GM18951 (cell line): ENCODE results near the gene ZWILCH.

Experiments
- POLR2A ChIP-seq: IDR thresholded peaks from 4 replicates; pipeline ENCODE4 v1.6.1; 2011; ENCODE audit warnings: mild to moderate bottlenecking; ENCODE audit not compliant: insufficient read length, insufficient read depth; ENCODE audit errors: extremely low read depth
- in situ Hi-C: fragments of 300-500 bp; cut with MboI; formaldehyde crosslinking; loops from one replicate; pipeline ENCODE4 v1.12.0; 2022; ENCODE audit warnings: low sequenced_read_pairs, mixed read lengths, inconsistent platforms; ENCODE audit not compliant: unreplicated experiment

ZWILCH gene

GRCh38 chr15:66477011-66477410 lies 28.1 kb upstream of the ZWILCH start:
- no peak for TF ChIP-seq POLR2A
- in situ Hi-C loops: no loop called here

- no peak for TF ChIP-seq POLR2A
- in situ Hi-C loops: no loop called here
Measured at GRCh38 chr15:66480267-66480666, 24.9 kb upstream of the ZWILCH start.

- in situ Hi-C loops: no loop called here
- TF ChIP-seq POLR2A: no peak
Measured at GRCh38 chr15:66481107-66481856, 23.8 kb upstream of the ZWILCH start.

GRCh38 chr15:66482539-66482938 lies 22.6 kb upstream of the ZWILCH start:
- in situ Hi-C loops: no loop called here
- no peak for TF ChIP-seq POLR2A

- in situ Hi-C loops: no loop called here
- TF ChIP-seq POLR2A: no peak
Measured at GRCh38 chr15:66483131-66483566, 22.0 kb upstream of the ZWILCH start.

DNA sequence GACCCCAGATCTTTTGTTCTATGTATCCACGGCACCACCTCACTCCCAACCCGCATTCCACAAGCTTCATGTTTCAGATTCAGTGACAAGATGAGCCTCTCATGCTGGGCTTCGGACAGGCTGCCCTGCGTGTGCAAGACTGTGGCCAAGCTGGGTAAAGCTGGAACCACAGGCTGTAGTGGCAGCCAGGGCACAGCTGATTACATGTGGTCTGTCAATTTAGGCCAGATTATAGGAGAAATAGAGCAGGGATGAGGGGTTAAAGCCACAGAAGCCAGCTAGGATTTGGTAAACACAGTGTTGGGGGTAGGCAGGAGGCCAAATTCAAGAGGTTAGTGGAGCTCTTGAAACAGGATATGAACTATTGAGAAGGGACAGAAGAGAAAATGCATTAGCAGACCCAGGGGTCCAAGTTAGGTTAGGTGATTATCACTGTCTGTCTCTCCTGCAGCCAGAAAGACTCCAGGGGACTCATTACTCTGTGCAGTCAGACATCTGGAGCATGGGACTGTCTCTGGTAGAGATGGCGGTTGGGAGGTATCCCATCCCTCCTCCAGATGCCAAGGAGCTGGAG lies 20.5 kb upstream of the ZWILCH start:
- in situ Hi-C loops: no loop called here
- no peak for TF ChIP-seq POLR2A

- in situ Hi-C loops: no loop called here
- TF ChIP-seq POLR2A: no peak
Measured at GRCh38 chr15:66486887-66487286, 18.2 kb upstream of the ZWILCH start.

DNA sequence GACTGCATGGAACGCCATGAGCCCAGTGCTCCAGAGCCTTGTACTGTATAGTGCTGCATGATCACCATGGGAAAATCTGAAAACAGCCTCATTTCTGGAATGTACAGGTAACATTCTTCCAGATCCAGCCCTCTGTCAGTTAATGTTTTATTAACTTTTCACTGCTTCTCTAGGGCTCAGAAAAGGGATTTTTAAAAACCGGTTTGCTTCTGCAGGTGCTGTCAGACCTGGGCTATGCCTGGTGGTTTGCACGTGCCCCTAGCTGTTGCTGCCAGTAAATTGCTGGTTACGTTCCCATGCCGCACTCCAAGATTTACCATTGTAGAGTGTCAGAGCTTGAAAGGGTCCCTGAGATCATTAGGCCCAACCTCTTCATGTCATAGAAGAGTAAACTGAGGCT lies 16.6 kb upstream of the ZWILCH start:
- in situ Hi-C loops: no loop called here

GRCh38 chr15:66489179-66489791 lies 15.8 kb upstream of the ZWILCH start:
- TF ChIP-seq POLR2A: no peak
- in situ Hi-C loops: no loop called here

More for the DNA sequence above, 16.6 kb upstream of the ZWILCH start:
- TF ChIP-seq POLR2A: no peak

GRCh38 chr15:66491846-66492245 lies 13.3 kb upstream of the ZWILCH start:
- in situ Hi-C loops: no loop called here
- TF ChIP-seq POLR2A: no peak

DNA sequence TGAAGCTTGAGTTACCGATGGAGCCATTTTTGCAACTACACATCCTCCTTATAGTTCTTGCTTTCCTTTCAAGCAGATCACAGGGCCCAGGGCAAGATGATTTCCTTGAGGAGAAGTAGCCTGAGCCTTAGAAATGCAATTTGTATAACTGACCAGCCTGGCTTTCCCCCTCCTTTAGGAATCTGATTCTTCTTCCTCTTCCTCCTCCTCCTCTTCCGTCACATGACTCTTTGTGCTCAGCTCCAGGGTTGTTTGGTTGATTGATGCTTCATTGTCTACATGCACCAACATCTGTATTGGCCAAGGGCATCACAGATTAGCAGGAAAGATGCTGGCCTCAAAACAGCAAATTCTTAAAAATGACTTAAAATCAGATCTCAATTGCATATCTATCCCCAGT lies 10.9 kb upstream of the ZWILCH start:
- no peak for TF ChIP-seq POLR2A
- in situ Hi-C loops: no loop called here

DNA sequence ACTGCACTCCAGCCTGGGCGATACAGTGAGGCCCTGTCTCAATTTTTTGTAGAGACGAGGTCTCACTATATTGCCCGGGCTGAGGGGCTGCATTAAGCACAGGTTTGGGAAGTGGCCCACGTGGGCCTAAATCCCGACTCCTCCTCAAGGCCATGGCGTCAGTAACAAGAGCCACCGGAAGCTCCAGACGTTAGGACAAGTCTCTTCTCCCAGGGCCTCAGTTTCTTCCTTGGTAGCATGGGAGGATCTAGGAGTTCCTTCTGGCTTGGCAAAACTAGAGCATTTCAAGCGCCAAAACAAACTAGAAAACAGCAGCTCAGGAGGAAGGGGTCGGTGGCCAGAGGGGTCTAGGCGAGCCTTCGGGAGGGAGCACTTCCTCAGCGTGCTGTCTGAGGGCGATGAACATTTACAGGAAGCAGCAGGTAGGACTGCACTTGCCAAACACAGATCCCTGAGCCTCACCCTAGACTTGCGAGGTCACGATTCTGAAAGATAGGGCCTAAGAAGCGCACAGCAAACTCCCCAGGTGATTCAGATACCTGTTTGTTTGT lies 8.1 kb upstream of the ZWILCH start:
- in situ Hi-C loops: no loop called here

More for the DNA sequence above, 8.1 kb upstream of the ZWILCH start:
- TF ChIP-seq POLR2A: no peak
